IMR-90 (cell line): Measurements from ENCODE around the gene TEAD1. TPM values are rescaled to one million over a fixed set of nuclear protein-coding genes. Genes with fewer than 3 reads are reported as not detected.
A peak's percentile ranks its signal among the peaks of the same experiment; 100 is the strongest.

Experiments used
- ATAC-seq: fragments of 200-7000 bp; cut with Tn5 transposase; 2 replicates; pipeline ENCODE4 v1.9.1; 2020; ENCODE audit warnings: low read depth, mild to moderate bottlenecking, moderate library complexity
- BruUV-seq: library from RNA; stranded (reverse); fragments of 400-500 nt; replicated peaks from 2 replicates; lab custom pipeline; 2021; lab: Mats Ljungman, UMichigan
- CTCF ChIA-PET: fragments of 300-600 bp; formaldehyde crosslinking; extraction: SDS; loops from one replicate; lab custom pipeline; 2021; ENCODE audit warnings: antibody characterized with exemption; lab: Yijun Ruan, JAX
- POLR2A ChIA-PET: fragments of 300-600 bp; sonication (Branson Sonifier 250); formaldehyde crosslinking; loops from one replicate; lab custom pipeline; 2022; ENCODE audit warnings: antibody characterized with exemption; ENCODE audit not compliant: unreplicated experiment; lab: Charles Lee
- DNase-seq: peaks from one replicate; pipeline ENCODE4 v3.0.0; 2013
- H2AFZ ChIP-seq: replicated peaks from 2 replicates; pipeline ENCODE3; 2013; ENCODE audit warnings: low read length, mild to moderate bottlenecking; ENCODE audit not compliant: poor library complexity
- H2AK5ac ChIP-seq: 2 replicates; pipeline ENCODE4 v1.6.1; 2013; ENCODE audit warnings: low read depth, low read length, inconsistent platforms
- H2AK9ac ChIP-seq: replicated peaks from 2 replicates; pipeline ENCODE3; 2013; ENCODE audit warnings: mild to moderate bottlenecking, low read depth, low read length, moderate library complexity; ENCODE audit not compliant: poor library complexity
- H2BK120ac ChIP-seq: 2 replicates; pipeline ENCODE4 v1.6.1; 2013; ENCODE audit warnings: low read depth, low read length, inconsistent platforms
- H2BK15ac ChIP-seq: 3 replicates; pipeline ENCODE4 v1.6.1; 2013; ENCODE audit warnings: low read depth, low read length, inconsistent platforms
- H2BK20ac ChIP-seq: 2 replicates; pipeline ENCODE4 v1.6.1; 2013; ENCODE audit warnings: low read depth, mild to moderate bottlenecking, inconsistent platforms, low read length, moderate library complexity
- H2BK5ac ChIP-seq: 2 replicates; pipeline ENCODE4 v1.6.1; 2013; ENCODE audit warnings: mild to moderate bottlenecking, low read depth, low read length, inconsistent platforms; ENCODE audit not compliant: poor library complexity, severe bottlenecking
- H3K14ac ChIP-seq: replicated peaks from 2 replicates; pipeline ENCODE4 v1.6.1; 2013; ENCODE audit warnings: low read depth, low read length, inconsistent platforms
- H3K18ac ChIP-seq: 2 replicates; pipeline ENCODE4 v1.6.1; 2013; ENCODE audit warnings: low read depth, low read length, control low read depth
- H3K23ac ChIP-seq: 2 replicates; pipeline ENCODE4 v1.6.1; 2013; ENCODE audit warnings: low read depth, low read length, inconsistent platforms
- H3K27ac ChIP-seq: 2 replicates; pipeline ENCODE4 v1.5.1; 2013; ENCODE audit warnings: mild to moderate bottlenecking, control low read depth, low read length; ENCODE audit not compliant: insufficient read depth
- H3K27me3 ChIP-seq: 2 replicates; pipeline ENCODE4 v1.6.1; 2013; ENCODE audit warnings: low read length; ENCODE audit not compliant: control insufficient read depth, insufficient read depth
- H3K36me3 ChIP-seq: 2 replicates; pipeline ENCODE4 v1.6.1; 2013; ENCODE audit warnings: low read length, mixed read lengths; ENCODE audit not compliant: control insufficient read depth, insufficient read depth
- H3K4ac ChIP-seq: 2 replicates; pipeline ENCODE4 v1.6.1; 2013; ENCODE audit warnings: low read depth, low read length, inconsistent platforms
- H3K4me1 ChIP-seq: 2 replicates; pipeline ENCODE4 v1.6.1; 2013; ENCODE audit warnings: low read length, mixed read lengths; ENCODE audit not compliant: control insufficient read depth, insufficient read depth
- H3K4me2 ChIP-seq: 2 replicates; pipeline ENCODE4 v1.6.1; 2013; ENCODE audit warnings: low read depth, mild to moderate bottlenecking, control low read depth, low read length, moderate library complexity
- H3K4me3 ChIP-seq: 2 replicates; pipeline ENCODE4 v1.5.1; 2013; ENCODE audit warnings: low read depth, mild to moderate bottlenecking, control low read depth, low read length, moderate library complexity; ENCODE audit not compliant: insufficient read depth
- H3K56ac ChIP-seq: 2 replicates; pipeline ENCODE4 v1.6.1; 2013; ENCODE audit warnings: low read length, inconsistent platforms; ENCODE audit not compliant: insufficient read depth; ENCODE audit errors: extremely low read depth
- H3K79me1 ChIP-seq, 2 experiments: 2 replicates each; pipeline ENCODE4 v1.6.1; 2013; ENCODE audit warnings: low read length in 2 of 2, inconsistent platforms in 1 of 2, low read depth in 1 of 2
- H3K9ac ChIP-seq: 2 replicates; pipeline ENCODE4 v1.6.1; 2013; ENCODE audit warnings: low read depth, low read length, control low read depth
- H3K9me1 ChIP-seq: 2 replicates; pipeline ENCODE4 v1.6.1; 2013; ENCODE audit warnings: low read length, inconsistent platforms; ENCODE audit not compliant: insufficient read depth
- H3K9me3 ChIP-seq: 2 replicates; pipeline ENCODE4 v1.6.1; 2013; ENCODE audit warnings: low read length; ENCODE audit not compliant: control insufficient read depth, insufficient read depth
- H4K20me1 ChIP-seq: 2 replicates; pipeline ENCODE4 v1.6.1; 2013; ENCODE audit warnings: low read length, inconsistent platforms; ENCODE audit not compliant: insufficient read depth
- H4K5ac ChIP-seq: 2 replicates; pipeline ENCODE4 v1.6.1; 2013; ENCODE audit warnings: mild to moderate bottlenecking, low read depth, low read length, control low read depth
- H4K8ac ChIP-seq, 2 experiments: 2 replicates each; pipeline ENCODE4 v1.6.1; 2013; ENCODE audit warnings: low read depth in 2 of 2, low read length in 2 of 2, control low read depth in 1 of 2, inconsistent platforms in 1 of 2
- H4K91ac ChIP-seq: 2 replicates; pipeline ENCODE4 v1.6.1; 2013; ENCODE audit warnings: low read depth, low read length, inconsistent platforms; ENCODE audit not compliant: insufficient read depth
- BHLHE40 ChIP-seq: fragments of 150-350 bp; IDR thresholded peaks from 2 replicates; pipeline ENCODE4 v1.6.1; 2016; ENCODE audit warnings: mild to moderate bottlenecking, low read depth, low read length
- CEBPB ChIP-seq: IDR thresholded peaks from 2 replicates; pipeline ENCODE4 v1.6.1; 2012; ENCODE audit warnings: low read depth, low read length, improper control_type of control experiment
- CHD1 ChIP-seq: IDR thresholded peaks from 2 replicates; pipeline ENCODE4 v1.6.1; 2012; ENCODE audit warnings: low read depth, low read length, improper control_type of control experiment
- CTCF ChIP-seq: conservative IDR thresholded peaks from 2 replicates; pipeline ENCODE4 v1.5.1; 2012; ENCODE audit warnings: mild to moderate bottlenecking, low read depth, low read length, improper control_type of control experiment
- FOS ChIP-seq: fragments of 150-350 bp; IDR thresholded peaks from 2 replicates; pipeline ENCODE4 v1.6.1; 2016; ENCODE audit warnings: low read depth, low read length
- MAFK ChIP-seq: IDR thresholded peaks from 2 replicates; pipeline ENCODE4 v1.6.1; 2012; ENCODE audit warnings: low read depth, low read length, improper control_type of control experiment
- MAZ ChIP-seq: IDR thresholded peaks from 2 replicates; pipeline ENCODE4 v1.6.1; 2012; ENCODE audit warnings: low read depth, mild to moderate bottlenecking, low read length, improper control_type of control experiment, moderate library complexity, borderline replicate concordance
- MXI1 ChIP-seq: IDR thresholded peaks from 2 replicates; pipeline ENCODE4 v1.6.1; 2012; ENCODE audit warnings: low read depth, mild to moderate bottlenecking, low read length, moderate library complexity, borderline replicate concordance
- NFE2L2 ChIP-seq: fragments of 150-350 bp; IDR thresholded peaks from 2 replicates; pipeline ENCODE4 v1.6.1; 2016; ENCODE audit warnings: low read depth, mild to moderate bottlenecking, low read length
- POLR2A ChIP-seq: IDR thresholded peaks from 2 replicates; pipeline ENCODE4 v1.6.1; 2012; ENCODE audit warnings: mild to moderate bottlenecking, low read depth, low read length
- RAD21 ChIP-seq: IDR thresholded peaks from 2 replicates; pipeline ENCODE4 v1.6.1; 2012; ENCODE audit warnings: low read length, improper control_type of control experiment
- RCOR1 ChIP-seq: IDR thresholded peaks from 2 replicates; pipeline ENCODE4 v1.6.1; 2012; ENCODE audit warnings: mild to moderate bottlenecking, low read length, improper control_type of control experiment; ENCODE audit not compliant: insufficient replicate concordance
- RFX5 ChIP-seq: IDR thresholded peaks from 2 replicates; pipeline ENCODE4 v1.8.0; 2012; ENCODE audit warnings: low read depth, mild to moderate bottlenecking, low read length, moderate library complexity
- SMC3 ChIP-seq: fragments of 150-350 bp; IDR thresholded peaks from 2 replicates; pipeline ENCODE4 v1.6.1; 2016; ENCODE audit warnings: low read depth, mild to moderate bottlenecking, antibody characterized with exemption, low read length, moderate library complexity
- USF2 ChIP-seq: fragments of 150-350 bp; IDR thresholded peaks from 2 replicates; pipeline ENCODE4 v1.6.1; 2017; ENCODE audit warnings: mild to moderate bottlenecking, antibody characterized with exemption, low read length, low read depth
- WGBS, 2 experiments: methylation state at CpG; one replicate each; pipeline versions ENCODE4 v1.1.5 to v1.1.7; 2013; ENCODE audit warnings: missing lambda C conversion rate in 2 of 2; ENCODE audit not compliant: insufficient read length in 1 of 2; ENCODE audit errors: extremely low coverage in 2 of 2; 5-methylcytosine and 5-hydroxymethylcytosine counted together
- dilution Hi-C: fragments of 300-500 bp; cut with HindIII; formaldehyde crosslinking; loops from one replicate; pipeline ENCODE4 v1.14.3; 2018; ENCODE audit warnings: low sequenced_read_pairs; ENCODE audit not compliant: unreplicated experiment
- in situ Hi-C: fragments of 300-500 bp; cut with MboI; formaldehyde crosslinking; loops from 3 replicates; pipeline ENCODE4 v1.14.3; 2019; ENCODE audit warnings: low sequenced_read_pairs, inconsistent platforms, mixed read lengths
- intact Hi-C: fragments of 100-400 bp; cut with micrococcal nuclease; formaldehyde crosslinking; loops from 2 replicates; pipeline ENCODE4 v1.10.0; 2022
- polyA plus RNA-seq, 3 experiments: library from polyadenylated mRNA; depleted of rRNA; stranded (reverse); fragments of >200 nt; gene quantifications; 2 replicates each; pipeline ENCODE4 v1.2.3, GENCODE V29; 2012; ENCODE audit warnings: low replicate concordance in 1 of 3
- total RNA-seq: library from RNA; depleted of rRNA; stranded (reverse); fragments of >200 nt; gene quantifications from 2 replicates; pipeline ENCODE4 v1.2.3, GENCODE V29; 2012
- TF ChIP-seq, protein P1 (sequence below): fragments of 150-350 bp; IDR thresholded peaks from 2 replicates; pipeline ENCODE4 v1.6.1; 2016; ENCODE audit warnings: low read depth, mild to moderate bottlenecking, low read length, moderate library complexity, borderline replicate concordance

Gene TEAD1
- total and polyA plus RNA-seq, 2 of the 4 experiments (the other 2 are of a cell fraction) = 51.8 to 69.2 TPM

GRCh38 chr11:12811861-12812260 lies 137.6 kb downstream of the TEAD1 start:
- peaks cover 48 to 100% of the 10 kb centered on the region in 2 experiments for H3K79me1 ChIP-seq
- ATAC-seq = no peak
- H3K27me3 ChIP-seq = no peaks in the 10 kb centered on the region
- POLR2A ChIA-PET = no interaction called here
- peaks cover 50% of the 10 kb centered on the region for H3K4me1 ChIP-seq
- H2BK15ac ChIP-seq = no peak overlapping the region
- no TSS peak for BruUV-seq
- H4K20me1 ChIP-seq = peaks cover 99% of the 10 kb centered on the region
- H3K4ac ChIP-seq = no peak overlapping the region
- H3K56ac ChIP-seq = no peak overlapping the region
- no peak overlapping the region for H3K27ac ChIP-seq
- H4K8ac ChIP-seq = no peak overlapping the region
- H3K4me3 ChIP-seq = no peak overlapping the region
- peaks cover 6% of the 10 kb centered on the region for H3K36me3 ChIP-seq
- H2AK9ac ChIP-seq = no peak overlapping the region
- peak overlapping the region; percentile 37; the same call in 1 of the 2 replicates for H3K23ac ChIP-seq
- no peak overlapping the region for H4K91ac ChIP-seq
- no peaks in the 10 kb centered on the region for H3K9me3 ChIP-seq
- intact Hi-C loops = loop anchor here (2.0 kb wide), 1 partner anchor 133 kb away; no protein-coding TSS in a partner anchor
- peaks cover 71% of the 10 kb centered on the region for H3K9me1 ChIP-seq
- H3K9ac ChIP-seq = no peak overlapping the region
- H2AK5ac ChIP-seq = no peak overlapping the region
- H4K5ac ChIP-seq = no peak overlapping the region
- no peak for DNase-seq
- in situ Hi-C loops = no loop called here
- dilution Hi-C loops = no loop called here
- TF ChIP-seq POLR2A (no peak), RCOR1 (no peak), MAZ (no peak), CTCF (no peak), RAD21 (no peak), MAFK (no peak), SMC3 (no peak), BHLHE40 (no peak), CHD1 (no peak), NFE2L2 (no peak), MXI1 (no peak), USF2 (no peak), CEBPB (no peak), RFX5 (no peak), FOS (no peak)
- TF ChIP-seq, protein P1, sequence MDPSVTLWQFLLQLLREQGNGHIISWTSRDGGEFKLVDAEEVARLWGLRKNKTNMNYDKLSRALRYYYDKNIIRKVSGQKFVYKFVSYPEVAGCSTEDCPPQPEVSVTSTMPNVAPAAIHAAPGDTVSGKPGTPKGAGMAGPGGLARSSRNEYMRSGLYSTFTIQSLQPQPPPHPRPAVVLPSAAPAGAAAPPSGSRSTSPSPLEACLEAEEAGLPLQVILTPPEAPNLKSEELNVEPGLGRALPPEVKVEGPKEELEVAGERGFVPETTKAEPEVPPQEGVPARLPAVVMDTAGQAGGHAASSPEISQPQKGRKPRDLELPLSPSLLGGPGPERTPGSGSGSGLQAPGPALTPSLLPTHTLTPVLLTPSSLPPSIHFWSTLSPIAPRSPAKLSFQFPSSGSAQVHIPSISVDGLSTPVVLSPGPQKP = no peak
- no peak overlapping the region for H3K4me2 ChIP-seq
- H3K14ac ChIP-seq = peak overlapping the region; percentile 4
- no CpG with 5 or more reads among the region's 7 CpGs for WGBS, 2 experiments
- no peak overlapping the region for H2AFZ ChIP-seq
- CTCF ChIA-PET = no interaction called here
- no peak overlapping the region for H2BK120ac ChIP-seq
- no peak overlapping the region for H3K18ac ChIP-seq
- H2BK20ac ChIP-seq = no peak overlapping the region
- H2BK5ac ChIP-seq = no peak overlapping the region
